Ascending aorta (tissue), 2 donors: Measurements from ENCODE around the gene DLGAP3. TPM values are rescaled to one million over a fixed set of nuclear protein-coding genes. Genes with fewer than 3 reads are reported as not detected.
A peak's percentile ranks its signal among the peaks of the same experiment; 100 is the strongest.

Source experiments
- DNase-seq, 2 donors: peaks; one replicate each; pipeline ENCODE4 v3.0.0-alpha.2; 2019; ENCODE audit warnings: low spot score in 2 of 2
- H3K27ac ChIP-seq, 2 donors: fragments of 200-600 bp; sonication (generic); one replicate each; pipeline ENCODE4 v1.5.1; 2016 to 2017; ENCODE audit warnings: mild to moderate bottlenecking in 1 of 2
- H3K27me3 ChIP-seq: fragments of 200-600 bp; sonication (generic); one replicate; pipeline ENCODE4 v1.5.1; 2017
- H3K36me3 ChIP-seq, 2 donors: fragments of 200-600 bp; sonication (generic); one replicate each; pipeline ENCODE4 v1.5.1; 2016
- H3K4me1 ChIP-seq, 2 donors: fragments of 200-600 bp; sonication (generic); one replicate each; pipeline ENCODE4 v1.5.1; 2016 to 2017; ENCODE audit warnings: mild to moderate bottlenecking in 1 of 2
- H3K4me3 ChIP-seq, 2 donors: fragments of 200-600 bp; sonication (generic); one replicate each; pipeline ENCODE4 v1.5.1; 2016 to 2017; ENCODE audit warnings: mild to moderate bottlenecking in 1 of 2
- H3K9me3 ChIP-seq, 2 donors: fragments of 200-600 bp; sonication (generic); one replicate each; pipeline ENCODE4 v1.5.1; 2016
- intact Hi-C: fragments of 100-400 bp; cut with DNase I; formaldehyde crosslinking; loops from one replicate; pipeline ENCODE4 v1.15.1; 2023
- total RNA-seq: library from RNA; depleted of rRNA; stranded (reverse); fragments of >200 nt; gene quantifications from one replicate; pipeline ENCODE4 v1.1.0, GENCODE V29; 2016
- TF ChIP-seq, protein P1 (sequence below), 3 experiments: fragments of 200-600 bp in 2 of 3; fragments of 450-650 bp in 1 of 3; sonication (generic) in 2 of 3; IDR thresholded peaks; one replicate each; pipeline ENCODE4 v1.5.1; 2016 to 2019; ENCODE audit warnings: antibody characterized with exemption in 3 of 3, mild to moderate bottlenecking in 1 of 3, moderate library complexity in 1 of 3

Gene DLGAP3
- total RNA-seq, 1 donor from 2014 or later: not detected

DNA sequence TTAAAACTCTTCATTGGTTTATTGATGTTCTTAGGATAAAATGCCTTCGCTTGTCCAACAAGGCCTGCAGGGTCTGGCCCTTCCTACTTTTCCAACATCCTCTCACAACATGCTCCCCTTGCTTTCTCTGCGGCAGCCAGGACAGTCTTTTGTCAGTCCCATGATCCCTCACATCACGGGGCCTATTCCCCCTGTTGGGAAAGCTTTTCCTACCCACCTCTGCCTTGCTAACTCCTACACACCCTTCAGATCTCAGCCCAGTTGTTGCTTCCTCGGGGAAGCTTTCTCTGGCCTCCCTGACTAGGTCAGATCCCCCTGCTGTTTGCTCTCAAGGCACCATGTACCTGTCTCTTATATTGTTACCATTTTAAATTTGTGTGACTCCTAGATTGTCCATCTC is 19.0 kb downstream of the DLGAP3 start:
- no peaks in the 10 kb centered on the region for H3K36me3 ChIP-seq
- TF ChIP-seq, protein P1, sequence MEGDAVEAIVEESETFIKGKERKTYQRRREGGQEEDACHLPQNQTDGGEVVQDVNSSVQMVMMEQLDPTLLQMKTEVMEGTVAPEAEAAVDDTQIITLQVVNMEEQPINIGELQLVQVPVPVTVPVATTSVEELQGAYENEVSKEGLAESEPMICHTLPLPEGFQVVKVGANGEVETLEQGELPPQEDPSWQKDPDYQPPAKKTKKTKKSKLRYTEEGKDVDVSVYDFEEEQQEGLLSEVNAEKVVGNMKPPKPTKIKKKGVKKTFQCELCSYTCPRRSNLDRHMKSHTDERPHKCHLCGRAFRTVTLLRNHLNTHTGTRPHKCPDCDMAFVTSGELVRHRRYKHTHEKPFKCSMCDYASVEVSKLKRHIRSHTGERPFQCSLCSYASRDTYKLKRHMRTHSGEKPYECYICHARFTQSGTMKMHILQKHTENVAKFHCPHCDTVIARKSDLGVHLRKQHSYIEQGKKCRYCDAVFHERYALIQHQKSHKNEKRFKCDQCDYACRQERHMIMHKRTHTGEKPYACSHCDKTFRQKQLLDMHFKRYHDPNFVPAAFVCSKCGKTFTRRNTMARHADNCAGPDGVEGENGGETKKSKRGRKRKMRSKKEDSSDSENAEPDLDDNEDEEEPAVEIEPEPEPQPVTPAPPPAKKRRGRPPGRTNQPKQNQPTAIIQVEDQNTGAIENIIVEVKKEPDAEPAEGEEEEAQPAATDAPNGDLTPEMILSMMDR (IDR thresholded peaks at IDR 0.05): no peak
- H3K27me3 ChIP-seq: no peaks in the 10 kb centered on the region
- no peaks in the 10 kb centered on the region for H3K4me1 ChIP-seq
- H3K4me3 ChIP-seq: no peak overlapping the region
- H3K9me3 ChIP-seq: no peaks in the 10 kb centered on the region
- intact Hi-C loops: no loop called here
- H3K27ac ChIP-seq: no peak overlapping the region
- peak in 1 of 2 donors; percentile 18 for DNase-seq

DNA sequence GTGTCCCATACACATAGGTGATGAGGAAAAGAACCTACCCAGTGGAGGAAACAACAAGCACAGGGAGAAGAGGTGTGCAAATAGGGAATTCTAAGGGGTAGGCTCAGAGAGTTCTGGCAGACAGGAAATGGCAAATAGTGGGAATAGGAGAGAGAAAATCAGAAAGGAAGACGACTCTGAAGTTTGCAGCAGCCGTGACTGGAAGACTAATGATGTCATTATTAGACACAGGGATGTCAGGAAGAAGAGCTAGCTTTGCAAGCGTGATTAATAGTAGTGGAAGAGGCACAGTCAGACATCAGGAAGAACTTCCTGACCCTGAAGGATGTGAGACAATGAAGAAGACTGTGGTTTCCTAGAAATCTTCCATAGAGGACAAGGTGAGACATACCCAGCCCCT is 21.1 kb downstream of the DLGAP3 start:
- Histone ChIP-seq H3K36me3 (no peaks in the 10 kb centered on the region), H3K4me3 (no peak overlapping the region), H3K9me3 (no peaks in the 10 kb centered on the region), H3K4me1 (no peaks in the 10 kb centered on the region), H3K27me3 (no peaks in the 10 kb centered on the region), H3K27ac (no peak overlapping the region)
- intact Hi-C loops: no loop called here
- TF ChIP-seq, protein P1 (IDR thresholded peaks at IDR 0.05): no peak
- no peak for DNase-seq

DNA sequence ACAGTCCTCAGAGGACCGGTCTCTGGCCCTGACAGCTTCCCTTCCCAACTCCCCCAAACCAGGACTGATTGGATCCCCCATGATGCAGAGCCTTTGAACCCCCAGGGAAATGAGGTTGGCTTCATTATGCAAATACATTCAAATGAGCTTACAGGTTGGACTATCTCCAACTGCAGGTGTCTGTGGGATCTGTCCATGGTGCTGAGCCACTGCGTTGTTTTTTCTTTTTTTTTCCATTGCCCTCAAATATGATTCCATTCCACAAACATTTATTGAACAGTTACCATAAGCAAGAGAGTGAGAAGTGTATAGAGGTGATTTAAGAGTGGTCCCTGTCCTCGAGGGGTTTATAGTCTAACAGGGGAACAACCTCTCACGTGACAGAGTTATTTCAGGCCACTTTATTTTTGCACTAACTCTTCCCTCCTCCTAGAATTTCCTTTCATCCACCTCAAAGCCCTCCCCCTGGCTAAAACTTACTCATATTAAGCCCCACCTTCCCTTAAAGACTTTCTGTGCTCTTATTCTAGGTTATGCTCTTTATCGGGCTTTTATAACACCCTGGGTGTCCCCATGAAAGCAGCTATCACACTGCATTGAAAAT is 21.9 kb downstream of the DLGAP3 start:
- no peak overlapping the region for H3K4me3 ChIP-seq
- no peak for DNase-seq
- no peaks in the 10 kb centered on the region for H3K4me1 ChIP-seq
- no peaks in the 10 kb centered on the region for H3K9me3 ChIP-seq
- no peaks in the 10 kb centered on the region for H3K27me3 ChIP-seq
- no peaks in the 10 kb centered on the region for H3K36me3 ChIP-seq
- H3K27ac ChIP-seq: no peak overlapping the region
- intact Hi-C loops: no loop called here
- TF ChIP-seq, protein P1 (IDR thresholded peaks at IDR 0.05): no peak

DNA sequence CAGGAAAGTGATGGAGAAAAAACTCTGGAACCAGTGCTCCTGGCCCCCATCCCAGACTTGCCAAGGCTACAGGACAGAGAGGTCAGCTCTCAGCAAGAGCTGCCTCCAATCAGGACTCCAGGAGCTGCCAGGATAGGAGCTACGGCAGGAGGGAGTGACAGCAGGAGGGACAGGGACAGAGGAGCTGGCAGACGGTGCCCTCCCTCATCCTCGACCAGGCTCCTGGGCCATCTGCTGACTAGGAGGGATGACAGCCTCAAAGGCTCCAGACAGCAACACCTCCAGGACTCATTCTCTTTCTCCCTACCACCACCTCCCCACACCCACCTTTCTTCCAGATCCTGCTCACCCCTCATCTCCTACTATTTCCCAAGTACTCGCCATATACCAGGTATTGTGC is 22.7 kb downstream of the DLGAP3 start:
- intact Hi-C loops: no loop called here
- no peaks in the 10 kb centered on the region for H3K9me3 ChIP-seq
- DNase-seq: no peak
- no peaks in the 10 kb centered on the region for H3K27me3 ChIP-seq
- TF ChIP-seq, protein P1 (IDR thresholded peaks at IDR 0.05): no peak
- H3K27ac ChIP-seq: no peak overlapping the region
- no peak overlapping the region for H3K4me3 ChIP-seq
- H3K4me1 ChIP-seq: no peaks in the 10 kb centered on the region
- H3K36me3 ChIP-seq: no peaks in the 10 kb centered on the region

DNA sequence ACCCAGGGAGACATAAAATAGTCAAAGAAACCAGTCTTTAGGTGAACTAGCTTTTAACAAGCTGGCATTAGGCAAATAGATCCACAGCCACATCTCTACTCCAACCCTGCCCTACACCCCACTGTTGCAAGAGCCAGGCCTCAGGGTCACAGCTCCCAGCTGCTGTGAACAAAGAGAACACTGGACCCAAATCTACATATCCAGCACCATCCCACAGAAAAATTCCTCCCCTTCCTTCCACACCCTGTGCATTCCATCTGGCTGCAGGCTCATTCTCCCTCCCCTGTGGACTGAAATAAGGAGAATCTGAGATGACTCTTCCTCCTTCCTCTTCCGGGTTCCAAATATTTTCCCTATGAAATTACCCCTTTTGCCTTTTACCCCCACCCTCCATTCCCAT is 23.2 kb downstream of the DLGAP3 start:
- no peaks in the 10 kb centered on the region for H3K36me3 ChIP-seq
- no peak for DNase-seq
- TF ChIP-seq, protein P1 (IDR thresholded peaks at IDR 0.05): no peak
- H3K9me3 ChIP-seq: no peaks in the 10 kb centered on the region
- no peaks in the 10 kb centered on the region for H3K4me1 ChIP-seq
- H3K27me3 ChIP-seq: no peaks in the 10 kb centered on the region
- no peak overlapping the region for H3K27ac ChIP-seq
- no peak overlapping the region for H3K4me3 ChIP-seq
- intact Hi-C loops: no loop called here

DNA sequence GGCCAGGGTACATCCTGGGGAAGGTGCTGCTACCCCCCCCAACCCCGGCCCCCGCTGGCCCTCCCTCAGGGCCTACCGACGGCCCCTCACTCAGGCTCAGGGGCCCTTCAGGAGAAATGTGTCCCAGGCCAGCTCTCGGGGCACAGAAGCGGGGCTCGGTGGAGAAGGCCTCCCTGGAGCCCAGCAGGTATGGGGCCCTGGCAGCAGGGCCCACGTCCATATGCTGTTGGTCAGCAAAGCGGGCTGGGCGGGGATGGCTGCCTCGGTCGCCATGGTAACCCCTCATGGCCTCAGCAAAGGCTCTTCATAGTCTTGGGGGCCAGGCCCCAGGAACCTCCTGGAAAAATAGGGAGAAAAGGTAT is 24.4 kb downstream of the DLGAP3 start:
- intact Hi-C loops: no loop called here
- no peaks in the 10 kb centered on the region for H3K27me3 ChIP-seq
- H3K27ac ChIP-seq: no peak overlapping the region
- H3K4me3 ChIP-seq: no peak overlapping the region
- no peaks in the 10 kb centered on the region for H3K4me1 ChIP-seq
- H3K36me3 ChIP-seq: no peaks in the 10 kb centered on the region
- DNase-seq: peak in 1 of 2 donors; percentile 37
- no peaks in the 10 kb centered on the region for H3K9me3 ChIP-seq
- TF ChIP-seq, protein P1 (IDR thresholded peaks at IDR 0.05): no peak
